HepG2 (cell line): ENCODE results near the gene WWTR1. TPM values are rescaled to one million over a fixed set of nuclear protein-coding genes. Genes with fewer than 3 reads are reported as not detected.

Source experiments
- ELF1 ChIP-seq: sonication (generic); formaldehyde crosslinking; IDR thresholded peaks from 2 replicates; pipeline ENCODE4 v1.4.0; 2020; ENCODE audit warnings: missing genetic modification reagents
- ETV6 ChIP-seq: sonication (generic); formaldehyde crosslinking; conservative IDR thresholded peaks from 2 replicates; pipeline ENCODE4 v1.4.0; 2020; ENCODE audit warnings: missing genetic modification reagents
- EZH2 ChIP-seq: conservative IDR thresholded peaks from 2 replicates; pipeline ENCODE4 v1.6.1; 2012; ENCODE audit warnings: mild to moderate bottlenecking, low read depth, low read length, moderate library complexity
- FOXA1 ChIP-seq, 2 experiments: fragments of 450-650 bp in 1 of 2; sonication (generic) in 1 of 2; formaldehyde crosslinking in 1 of 2; IDR thresholded peaks; 2 replicates each; pipeline versions ENCODE4 v1.4.0 to v1.6.1; 2016 to 2020; ENCODE audit warnings: missing genetic modification reagents in 1 of 2
- LCORL ChIP-seq, 2 experiments: fragments of 450-650 bp in 1 of 2; sonication (generic) in 1 of 2; formaldehyde crosslinking in 1 of 2; IDR thresholded peaks; 2 replicates each; pipeline versions ENCODE4 v1.5.0 to v1.6.1; 2017 to 2020; ENCODE audit warnings: antibody characterized with exemption in 1 of 2, missing genetic modification reagents in 1 of 2
- ZMYM2 ChIP-seq: sonication (generic); formaldehyde crosslinking; IDR thresholded peaks from 2 replicates; pipeline ENCODE4 v1.8.0; 2022; ENCODE audit warnings: mild to moderate bottlenecking, missing genetic modification reagents
- ZNF747 ChIP-seq: sonication (generic); formaldehyde crosslinking; IDR thresholded peaks from 2 replicates; pipeline ENCODE4 v1.8.1; 2023; ENCODE audit warnings: missing genetic modification reagents, mild to moderate bottlenecking, borderline replicate concordance
- ZNF772 ChIP-seq: sonication (generic); formaldehyde crosslinking; IDR thresholded peaks from 2 replicates; pipeline ENCODE4 v1.5.0; 2020; ENCODE audit warnings: mild to moderate bottlenecking, missing genetic modification reagents
- polyA plus RNA-seq, 8 experiments: library from polyadenylated mRNA; depleted of rRNA in 3 of 8; stranded (reverse) in 7 of 8; unstranded in 1 of 8; fragments of >200 nt; fragmentation: Illumina TruSeq in 4 of 8; extraction: Trizol in 4 of 8; gene quantifications; 2 replicates each; pipeline versions ENCODE4 v1.2.1 to v1.2.3, GENCODE V29; 2011 to 2016; ENCODE audit warnings: low read depth in 4 of 8, missing spikeins in 1 of 8, mixed read lengths in 1 of 8; ENCODE audit not compliant: insufficient read depth in 1 of 8
- total RNA-seq, 5 experiments: library from RNA; depleted of rRNA; stranded (reverse); fragments of >200 nt; fragmentation: Illumina TruSeq; extraction: Trizol; gene quantifications; 2 replicates each; pipeline ENCODE4 v1.2.3, GENCODE V29; 2016; ENCODE audit warnings: low read depth in 1 of 5
- TF ChIP-seq, protein P1 (sequence below): sonication (generic); formaldehyde crosslinking; IDR thresholded peaks from 2 replicates; pipeline ENCODE4 v1.4.0; 2020; ENCODE audit warnings: missing genetic modification reagents, borderline replicate concordance
- TF ChIP-seq, protein P2 (sequence below): sonication (generic); formaldehyde crosslinking; IDR thresholded peaks from 2 replicates; pipeline ENCODE4 v1.8.0; 2022; ENCODE audit warnings: missing genetic modification reagents, mild to moderate bottlenecking, moderate library complexity, borderline replicate concordance
- TF ChIP-seq, protein P3 (sequence below): IDR thresholded peaks from 2 replicates; pipeline ENCODE4 v1.6.1; 2016; ENCODE audit warnings: missing compliant biosample characterization, missing genetic modification reagents, borderline replicate concordance
- TF ChIP-seq, protein P4 (sequence below): IDR thresholded peaks from 2 replicates; pipeline ENCODE4 v1.6.1; 2016; ENCODE audit warnings: missing genetic modification reagents, missing compliant biosample characterization
- TF ChIP-seq, protein P5 (sequence below): sonication (generic); formaldehyde crosslinking; IDR thresholded peaks from 2 replicates; pipeline ENCODE4 v1.5.1; 2020; ENCODE audit warnings: missing genetic modification reagents, mild to moderate bottlenecking, borderline replicate concordance
- TF ChIP-seq, protein P6 (sequence below): sonication (generic); formaldehyde crosslinking; IDR thresholded peaks from 2 replicates; pipeline ENCODE4 v1.4.0; 2020; ENCODE audit warnings: mild to moderate bottlenecking, missing genetic modification reagents
- TF ChIP-seq, protein P7 (sequence below), 2 experiments: sonication (generic) in 1 of 2; formaldehyde crosslinking in 1 of 2; IDR thresholded peaks; 2 replicates each; pipeline versions ENCODE4 v1.5.1 to v1.6.1; 2011 to 2020; ENCODE audit warnings: borderline replicate concordance in 1 of 2, low read depth in 1 of 2, low read length in 1 of 2, mild to moderate bottlenecking in 1 of 2, missing genetic modification reagents in 1 of 2, moderate library complexity in 1 of 2

The WWTR1 gene
- total and polyA plus RNA-seq, 2 of the 13 experiments (the other 11 are each of a cell fraction or from before 2014, with no cell fraction given) = 19.7 to 139 TPM

DNA sequence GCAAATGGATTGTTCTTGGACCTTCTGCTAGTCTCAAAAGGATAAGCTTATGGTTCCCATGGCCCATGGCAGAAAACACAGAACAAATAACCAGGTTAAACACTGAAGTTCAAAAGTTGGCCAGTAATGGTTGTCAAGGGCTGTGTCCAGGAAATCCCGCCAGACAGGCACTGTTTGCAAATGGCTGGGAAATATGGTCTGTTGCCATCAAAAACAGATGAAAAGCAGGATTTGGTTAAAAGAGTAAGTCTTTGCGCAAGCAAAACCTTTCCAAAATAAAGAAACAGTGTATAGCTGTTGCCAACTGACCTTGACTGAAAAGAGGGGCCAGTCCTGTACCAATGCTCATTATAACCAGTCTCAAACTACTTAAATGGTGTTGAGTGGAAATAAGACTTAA, 58.6 kb downstream of the WWTR1 start (continued):
- TF ChIP-seq LCORL (IDR thresholded peaks at IDR 0.05) = no peak
- TF ChIP-seq LCORL (CRISPR knock-in tag; IDR thresholded peaks at IDR 0.05) = 0 out of 2 replicates have a peak, but pooled peaks have one; percentile 13
- TF ChIP-seq, protein P1, sequence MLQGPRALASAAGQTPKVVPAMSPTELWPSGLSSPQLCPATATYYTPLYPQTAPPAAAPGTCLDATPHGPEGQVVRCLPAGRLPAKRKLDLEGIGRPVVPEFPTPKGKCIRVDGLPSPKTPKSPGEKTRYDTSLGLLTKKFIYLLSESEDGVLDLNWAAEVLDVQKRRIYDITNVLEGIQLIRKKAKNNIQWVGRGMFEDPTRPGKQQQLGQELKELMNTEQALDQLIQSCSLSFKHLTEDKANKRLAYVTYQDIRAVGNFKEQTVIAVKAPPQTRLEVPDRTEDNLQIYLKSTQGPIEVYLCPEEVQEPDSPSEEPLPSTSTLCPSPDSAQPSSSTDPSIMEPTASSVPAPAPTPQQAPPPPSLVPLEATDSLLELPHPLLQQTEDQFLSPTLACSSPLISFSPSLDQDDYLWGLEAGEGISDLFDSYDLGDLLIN (CRISPR knock-in tag) = no peak
- no peak; the same call in 1 of the 2 replicates for TF ChIP-seq ZNF772 (CRISPR knock-in tag)
- TF ChIP-seq, protein P2, sequence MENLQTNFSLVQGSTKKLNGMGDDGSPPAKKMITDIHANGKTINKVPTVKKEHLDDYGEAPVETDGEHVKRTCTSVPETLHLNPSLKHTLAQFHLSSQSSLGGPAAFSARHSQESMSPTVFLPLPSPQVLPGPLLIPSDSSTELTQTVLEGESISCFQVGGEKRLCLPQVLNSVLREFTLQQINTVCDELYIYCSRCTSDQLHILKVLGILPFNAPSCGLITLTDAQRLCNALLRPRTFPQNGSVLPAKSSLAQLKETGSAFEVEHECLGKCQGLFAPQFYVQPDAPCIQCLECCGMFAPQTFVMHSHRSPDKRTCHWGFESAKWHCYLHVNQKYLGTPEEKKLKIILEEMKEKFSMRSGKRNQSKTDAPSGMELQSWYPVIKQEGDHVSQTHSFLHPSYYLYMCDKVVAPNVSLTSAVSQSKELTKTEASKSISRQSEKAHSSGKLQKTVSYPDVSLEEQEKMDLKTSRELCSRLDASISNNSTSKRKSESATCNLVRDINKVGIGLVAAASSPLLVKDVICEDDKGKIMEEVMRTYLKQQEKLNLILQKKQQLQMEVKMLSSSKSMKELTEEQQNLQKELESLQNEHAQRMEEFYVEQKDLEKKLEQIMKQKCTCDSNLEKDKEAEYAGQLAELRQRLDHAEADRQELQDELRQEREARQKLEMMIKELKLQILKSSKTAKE (CRISPR knock-in tag) = peak; percentile 67; the same call in 1 of the 2 replicates
- TF ChIP-seq ZNF747 (CRISPR knock-in tag) = no peak
- no peak for TF ChIP-seq ETV6 (CRISPR knock-in tag)
- TF ChIP-seq ELF1 (CRISPR knock-in tag) = peak; percentile 36; the same call in 1 of the 2 replicates
- TF ChIP-seq, protein P3, sequence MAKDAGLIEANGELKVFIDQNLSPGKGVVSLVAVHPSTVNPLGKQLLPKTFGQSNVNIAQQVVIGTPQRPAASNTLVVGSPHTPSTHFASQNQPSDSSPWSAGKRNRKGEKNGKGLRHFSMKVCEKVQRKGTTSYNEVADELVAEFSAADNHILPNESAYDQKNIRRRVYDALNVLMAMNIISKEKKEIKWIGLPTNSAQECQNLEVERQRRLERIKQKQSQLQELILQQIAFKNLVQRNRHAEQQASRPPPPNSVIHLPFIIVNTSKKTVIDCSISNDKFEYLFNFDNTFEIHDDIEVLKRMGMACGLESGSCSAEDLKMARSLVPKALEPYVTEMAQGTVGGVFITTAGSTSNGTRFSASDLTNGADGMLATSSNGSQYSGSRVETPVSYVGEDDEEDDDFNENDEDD = no peak
- TF ChIP-seq, protein P4, sequence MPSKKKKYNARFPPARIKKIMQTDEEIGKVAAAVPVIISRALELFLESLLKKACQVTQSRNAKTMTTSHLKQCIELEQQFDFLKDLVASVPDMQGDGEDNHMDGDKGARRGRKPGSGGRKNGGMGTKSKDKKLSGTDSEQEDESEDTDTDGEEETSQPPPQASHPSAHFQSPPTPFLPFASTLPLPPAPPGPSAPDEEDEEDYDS = no peak
- TF ChIP-seq, protein P5, sequence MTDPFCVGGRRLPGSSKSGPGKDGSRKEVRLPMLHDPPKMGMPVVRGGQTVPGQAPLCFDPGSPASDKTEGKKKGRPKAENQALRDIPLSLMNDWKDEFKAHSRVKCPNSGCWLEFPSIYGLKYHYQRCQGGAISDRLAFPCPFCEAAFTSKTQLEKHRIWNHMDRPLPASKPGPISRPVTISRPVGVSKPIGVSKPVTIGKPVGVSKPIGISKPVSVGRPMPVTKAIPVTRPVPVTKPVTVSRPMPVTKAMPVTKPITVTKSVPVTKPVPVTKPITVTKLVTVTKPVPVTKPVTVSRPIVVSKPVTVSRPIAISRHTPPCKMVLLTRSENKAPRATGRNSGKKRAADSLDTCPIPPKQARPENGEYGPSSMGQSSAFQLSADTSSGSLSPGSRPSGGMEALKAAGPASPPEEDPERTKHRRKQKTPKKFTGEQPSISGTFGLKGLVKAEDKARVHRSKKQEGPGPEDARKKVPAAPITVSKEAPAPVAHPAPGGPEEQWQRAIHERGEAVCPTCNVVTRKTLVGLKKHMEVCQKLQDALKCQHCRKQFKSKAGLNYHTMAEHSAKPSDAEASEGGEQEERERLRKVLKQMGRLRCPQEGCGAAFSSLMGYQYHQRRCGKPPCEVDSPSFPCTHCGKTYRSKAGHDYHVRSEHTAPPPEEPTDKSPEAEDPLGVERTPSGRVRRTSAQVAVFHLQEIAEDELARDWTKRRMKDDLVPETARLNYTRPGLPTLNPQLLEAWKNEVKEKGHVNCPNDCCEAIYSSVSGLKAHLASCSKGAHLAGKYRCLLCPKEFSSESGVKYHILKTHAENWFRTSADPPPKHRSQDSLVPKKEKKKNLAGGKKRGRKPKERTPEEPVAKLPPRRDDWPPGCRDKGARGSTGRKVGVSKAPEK (CRISPR knock-in tag) = no peak
- TF ChIP-seq, protein P6, sequence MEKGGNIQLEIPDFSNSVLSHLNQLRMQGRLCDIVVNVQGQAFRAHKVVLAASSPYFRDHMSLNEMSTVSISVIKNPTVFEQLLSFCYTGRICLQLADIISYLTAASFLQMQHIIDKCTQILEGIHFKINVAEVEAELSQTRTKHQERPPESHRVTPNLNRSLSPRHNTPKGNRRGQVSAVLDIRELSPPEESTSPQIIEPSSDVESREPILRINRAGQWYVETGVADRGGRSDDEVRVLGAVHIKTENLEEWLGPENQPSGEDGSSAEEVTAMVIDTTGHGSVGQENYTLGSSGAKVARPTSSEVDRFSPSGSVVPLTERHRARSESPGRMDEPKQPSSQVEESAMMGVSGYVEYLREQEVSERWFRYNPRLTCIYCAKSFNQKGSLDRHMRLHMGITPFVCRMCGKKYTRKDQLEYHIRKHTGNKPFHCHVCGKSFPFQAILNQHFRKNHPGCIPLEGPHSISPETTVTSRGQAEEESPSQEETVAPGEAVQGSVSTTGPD (CRISPR knock-in tag) = peak; percentile 99
- no peak for TF ChIP-seq EZH2
- TF ChIP-seq FOXA1 (IDR thresholded peaks at IDR 0.05) = no peak
- 0 out of 2 replicates have a peak, but pooled peaks have one; percentile 28 for TF ChIP-seq FOXA1 (CRISPR knock-in tag; IDR thresholded peaks at IDR 0.05)
- TF ChIP-seq, protein P7, sequence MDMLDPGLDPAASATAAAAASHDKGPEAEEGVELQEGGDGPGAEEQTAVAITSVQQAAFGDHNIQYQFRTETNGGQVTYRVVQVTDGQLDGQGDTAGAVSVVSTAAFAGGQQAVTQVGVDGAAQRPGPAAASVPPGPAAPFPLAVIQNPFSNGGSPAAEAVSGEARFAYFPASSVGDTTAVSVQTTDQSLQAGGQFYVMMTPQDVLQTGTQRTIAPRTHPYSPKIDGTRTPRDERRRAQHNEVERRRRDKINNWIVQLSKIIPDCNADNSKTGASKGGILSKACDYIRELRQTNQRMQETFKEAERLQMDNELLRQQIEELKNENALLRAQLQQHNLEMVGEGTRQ (IDR thresholded peaks at IDR 0.05; ENCODE audit: low read depth, low read length) = no peak
- TF ChIP-seq, protein P7 (CRISPR knock-in tag; IDR thresholded peaks at IDR 0.05; ENCODE audit: borderline replicate concordance) = no peak
- no peak for TF ChIP-seq ZMYM2 (CRISPR knock-in tag)
